Suprapubic skin (tissue), 4 donors: ENCODE data around the gene SENP2. TPM values are rescaled to one million over a fixed set of nuclear protein-coding genes. Genes with fewer than 3 reads are reported as not detected.
A peak's percentile ranks its signal among the peaks of the same experiment; 100 is the strongest.
"Not testable (repeated sequence)": the region's sequence is repeated elsewhere in the genome, so short reads cannot be mapped to it uniquely, and the experiment has no call there.

Experiments used
- DNase-seq, 2 donors: peaks; one replicate each; pipeline ENCODE4 v3.0.0-alpha.2; 2019; ENCODE audit warnings: low spot score in 2 of 2
- H3K27ac ChIP-seq: fragments of 200-600 bp; sonication (generic); one replicate; pipeline ENCODE4 v1.5.1; 2019
- H3K27me3 ChIP-seq: fragments of 200-600 bp; sonication (generic); one replicate; pipeline ENCODE4 v1.5.1; 2019
- H3K36me3 ChIP-seq: fragments of 200-600 bp; sonication (generic); one replicate; pipeline ENCODE4 v1.5.1; 2019
- H3K4me1 ChIP-seq: fragments of 200-600 bp; sonication (generic); one replicate; pipeline ENCODE4 v1.5.1; 2019
- H3K4me3 ChIP-seq: fragments of 200-600 bp; sonication (generic); one replicate; pipeline ENCODE4 v1.5.1; 2019; ENCODE audit warnings: mild to moderate bottlenecking
- H3K9me3 ChIP-seq: fragments of 200-600 bp; sonication (generic); one replicate; pipeline ENCODE4 v1.5.1; 2019
- CTCF ChIP-seq, 2 donors: fragments of 200-600 bp in 1 of 2; fragments of 450-650 bp in 1 of 2; sonication (generic) in 1 of 2; IDR thresholded peaks; one replicate each; pipeline ENCODE4 v1.5.1; 2016 to 2019; ENCODE audit warnings: antibody characterized with exemption in 2 of 2, mild to moderate bottlenecking in 1 of 2, moderate library complexity in 1 of 2
- EP300 ChIP-seq: sonication (generic); formaldehyde crosslinking; IDR thresholded peaks from one replicate; pipeline ENCODE4 v1.6.1; 2017; ENCODE audit warnings: antibody characterized with exemption
- POLR2A ChIP-seq, 2 donors: fragments of 450-650 bp; IDR thresholded peaks; one replicate each; pipeline ENCODE4 v1.6.1; 2017; ENCODE audit warnings: antibody characterized with exemption in 2 of 2, mild to moderate bottlenecking in 2 of 2, moderate library complexity in 2 of 2
- POLR2AphosphoS5 ChIP-seq, 3 donors: sonication (generic); formaldehyde crosslinking; IDR thresholded peaks; one replicate each; pipeline ENCODE4 v1.6.1; 2017; ENCODE audit warnings: antibody characterized with exemption in 3 of 3
- WGBS: methylation state at CpG from one replicate; pipeline ENCODE4 v1.1.5; 2018; 5-methylcytosine and 5-hydroxymethylcytosine counted together
- total RNA-seq, 4 donors: library from RNA; depleted of rRNA; stranded (reverse); fragments of >200 nt; gene quantifications; one replicate each; pipeline ENCODE4 v1.1.0, GENCODE V29; 2016

Gene SENP2
- total RNA-seq, 4 donors from 2014 or later: 23.1 to 34.2 (median 28.1) TPM

- no peaks in the 10 kb centered on the region for H3K36me3 ChIP-seq
- H3K27me3 ChIP-seq: no peaks in the 10 kb centered on the region
- 71% methylated on average over 3 of the region's 3 CpGs for WGBS
- no peaks in the 10 kb centered on the region for H3K9me3 ChIP-seq
- TF ChIP-seq EP300 (no peak), POLR2AphosphoS5 (IDR thresholded peaks at IDR 0.05) (no peak), CTCF (IDR thresholded peaks at IDR 0.05) (no peak), POLR2A (IDR thresholded peaks at IDR 0.05) (no peak)
- DNase-seq: no peak
- H3K27ac ChIP-seq: peak overlapping the region; percentile 20
- H3K4me3 ChIP-seq: no peak overlapping the region
- peaks cover 14% of the 10 kb centered on the region for H3K4me1 ChIP-seq
Measured at GRCh38 chr3:185549651-185550111, 36.4 kb upstream of the SENP2 start.

- WGBS: 12% methylated on average over 6 of the region's 6 CpGs
- Histone ChIP-seq H3K27ac (peak within 1 kb of the TSS; percentile 53), H3K9me3 (no peaks in the 10 kb centered on the region), H3K27me3 (no peaks in the 10 kb centered on the region), H3K4me1 (peaks cover 21% of the 10 kb centered on the region), H3K4me3 (peak within 1 kb of the TSS; percentile 8), H3K36me3 (no peaks in the 10 kb centered on the region)
- TF ChIP-seq EP300 (no peak), CTCF (IDR thresholded peaks at IDR 0.05) (no peak), POLR2A (IDR thresholded peaks at IDR 0.05) (no peak), POLR2AphosphoS5 (IDR thresholded peaks at IDR 0.05) (no peak)
- DNase-seq: no peak
Measured at GRCh38 chr3:185552358-185552877, 33.7 kb upstream of the SENP2 start, which contains the start of gene LIPH. LIPH (minus strand) TSS chr3:185552588; CDS start chr3:185552471, 117 bp downstream.

- 95% methylated on average over 4 of the region's 4 CpGs for WGBS
- H3K27ac ChIP-seq: no peak overlapping the region
- H3K36me3 ChIP-seq: no peaks in the 10 kb centered on the region
- H3K4me1 ChIP-seq: peaks cover 23% of the 10 kb centered on the region
- DNase-seq: no peak
- TF ChIP-seq EP300 (no peak), POLR2AphosphoS5 (IDR thresholded peaks at IDR 0.05) (no peak), POLR2A (IDR thresholded peaks at IDR 0.05) (no peak), CTCF (IDR thresholded peaks at IDR 0.05) (no peak)
- H3K27me3 ChIP-seq: no peaks in the 10 kb centered on the region
- H3K4me3 ChIP-seq: no peak overlapping the region
- H3K9me3 ChIP-seq: no peaks in the 10 kb centered on the region
Measured at GRCh38 chr3:185555101-185555501, 31.0 kb upstream of the SENP2 start.

- peaks cover 23% of the 10 kb centered on the region for H3K4me1 ChIP-seq
- no peak overlapping the region for H3K27ac ChIP-seq
- no peaks in the 10 kb centered on the region for H3K36me3 ChIP-seq
- peaks cover 4% of the 10 kb centered on the region for H3K27me3 ChIP-seq
- DNase-seq: no peak
- no peaks in the 10 kb centered on the region for H3K9me3 ChIP-seq
- TF ChIP-seq POLR2A (IDR thresholded peaks at IDR 0.05) (no peak), CTCF (IDR thresholded peaks at IDR 0.05) (no peak), EP300 (no peak), POLR2AphosphoS5 (IDR thresholded peaks at IDR 0.05) (no peak)
- no peak overlapping the region for H3K4me3 ChIP-seq
- WGBS: 62% methylated on average over 1 of the region's 1 CpG
Measured at GRCh38 chr3:185555860-185556347, 30.2 kb upstream of the SENP2 start.

- DNase-seq, H3K27me3 ChIP-seq, H3K4me3 ChIP-seq, H3K9me3 ChIP-seq, H3K36me3 ChIP-seq, H3K27ac ChIP-seq: not testable (repeated sequence)
- 77% methylated on average over 6 of the region's 6 CpGs for WGBS
- H3K4me1 ChIP-seq: peaks cover 29% of the 10 kb centered on the region
Measured at GRCh38 chr3:185556640-185557039, 29.5 kb upstream of the SENP2 start.
